ENCODE data around the gene EFCAB11. TPM values are rescaled to one million over a fixed set of nuclear protein-coding genes. Genes with fewer than 3 reads are reported as not detected.
A peak's percentile ranks its signal among the peaks of the same experiment; 100 is the strongest.

The EFCAB11 gene
- total RNA-seq, 1 donor from 2014 or later = 1.1 TPM

DNA sequence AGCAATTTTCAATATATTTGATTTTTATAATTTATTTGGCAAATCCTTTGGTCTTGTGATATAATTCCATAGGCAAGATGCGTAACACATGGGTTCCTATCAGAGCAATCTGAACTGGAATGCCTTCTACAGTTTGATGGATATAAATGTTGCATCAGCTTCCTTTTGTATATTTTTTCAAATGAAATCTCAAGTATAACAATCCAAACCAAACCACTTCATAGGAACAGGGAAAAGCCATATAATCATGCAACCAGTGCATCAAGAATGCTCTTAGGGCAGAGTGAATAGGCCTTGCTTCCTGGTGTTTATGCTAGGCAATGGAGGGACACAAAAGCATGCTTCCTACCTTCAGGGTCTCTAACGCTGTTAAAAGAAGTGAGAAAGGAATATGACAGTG lies 34.5 kb downstream of the EFCAB11 start:
- H3K27me3 ChIP-seq (ENCODE audit: control insufficient read depth, insufficient read depth, low read length) = no peaks in the 10 kb centered on the region
- DNase-seq (ENCODE audit: low read depth) = no peak
- no peaks in the 10 kb centered on the region for H3K36me3 ChIP-seq (ENCODE audit: control insufficient read depth, insufficient read depth, low read length)
- TF ChIP-seq CTCF (IDR thresholded peaks at IDR 0.05; ENCODE audit: insufficient read depth, low read length, severe bottlenecking) = no peak
- no peak overlapping the region for H3K4me3 ChIP-seq (ENCODE audit: low read depth, low read length)
- no peak for FAIRE-seq

DNA sequence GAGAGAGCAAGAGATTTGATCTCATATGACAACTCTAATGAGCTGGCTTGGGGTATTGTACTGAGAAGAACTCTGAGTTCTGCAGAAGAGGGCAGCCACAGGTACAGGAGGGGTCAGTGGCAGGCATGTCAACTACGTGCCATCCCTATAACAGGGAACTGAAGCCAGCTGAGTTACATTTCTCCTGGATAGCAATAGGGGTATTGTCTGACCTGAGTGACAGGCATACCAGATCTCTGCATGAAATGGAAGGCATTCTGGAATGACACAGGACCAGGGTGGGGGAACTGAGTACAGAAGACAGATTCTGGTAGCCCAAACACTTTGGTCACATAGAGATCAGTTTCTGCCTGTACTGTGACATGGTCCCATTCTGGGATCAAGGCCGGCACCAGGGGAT lies 35.8 kb downstream of the EFCAB11 start:
- no peak overlapping the region for H3K4me3 ChIP-seq (ENCODE audit: low read depth, low read length)
- TF ChIP-seq CTCF (IDR thresholded peaks at IDR 0.05; ENCODE audit: insufficient read depth, low read length, severe bottlenecking) = no peak
- peak; percentile 77 for FAIRE-seq
- no peaks in the 10 kb centered on the region for H3K27me3 ChIP-seq (ENCODE audit: control insufficient read depth, insufficient read depth, low read length)
- no peaks in the 10 kb centered on the region for H3K36me3 ChIP-seq (ENCODE audit: control insufficient read depth, insufficient read depth, low read length)
- DNase-seq (ENCODE audit: low read depth) = no peak

GRCh38 chr14:89915114-89915878 lies 39.2 kb downstream of the EFCAB11 start:
- Histone ChIP-seq H3K27me3 (ENCODE audit: control insufficient read depth, insufficient read depth, low read length) (no peaks in the 10 kb centered on the region), H3K36me3 (ENCODE audit: control insufficient read depth, insufficient read depth, low read length) (no peaks in the 10 kb centered on the region), H3K4me3 (ENCODE audit: low read depth, low read length) (no peak overlapping the region)
- FAIRE-seq = no peak
- peak; percentile 70 for TF ChIP-seq CTCF (IDR thresholded peaks at IDR 0.05; ENCODE audit: insufficient read depth, low read length, severe bottlenecking)
- peak; percentile 67 for DNase-seq (ENCODE audit: low read depth)

- Histone ChIP-seq H3K4me3 (ENCODE audit: low read depth, low read length) (no peak overlapping the region), H3K36me3 (ENCODE audit: control insufficient read depth, insufficient read depth, low read length) (no peaks in the 10 kb centered on the region), H3K27me3 (ENCODE audit: control insufficient read depth, insufficient read depth, low read length) (no peaks in the 10 kb centered on the region)
- FAIRE-seq (no peak), DNase-seq (ENCODE audit: low read depth) (peak; percentile 85)
- TF ChIP-seq CTCF (IDR thresholded peaks at IDR 0.05; ENCODE audit: insufficient read depth, low read length, severe bottlenecking) = no peak
Observed at GRCh38 chr14:89912667-89913211, 41.8 kb downstream of the EFCAB11 start.

DNA sequence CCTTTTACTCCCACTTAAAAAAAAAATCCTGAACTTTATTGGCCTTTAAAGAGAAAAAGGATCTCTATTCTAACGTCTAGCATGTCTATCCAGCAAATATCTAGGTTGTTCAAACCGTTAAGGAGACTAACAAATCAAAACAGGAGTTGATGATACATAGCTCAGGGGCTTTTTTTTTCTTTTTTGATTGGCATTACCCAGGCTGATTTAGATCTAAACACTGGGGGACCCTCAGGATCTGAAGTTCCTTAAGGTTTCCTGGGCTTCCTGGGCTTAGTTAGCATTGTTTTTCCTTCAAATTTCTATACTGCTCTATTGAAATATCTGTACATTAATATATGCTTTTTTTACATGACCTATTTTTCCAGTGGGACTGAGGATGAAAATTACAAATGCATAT lies 42.3 kb downstream of the EFCAB11 start:
- no peak overlapping the region for H3K4me3 ChIP-seq (ENCODE audit: low read depth, low read length)
- FAIRE-seq (no peak), DNase-seq (ENCODE audit: low read depth) (no peak)
- no peak for TF ChIP-seq CTCF (IDR thresholded peaks at IDR 0.05; ENCODE audit: insufficient read depth, low read length, severe bottlenecking)
- no peaks in the 10 kb centered on the region for H3K27me3 ChIP-seq (ENCODE audit: control insufficient read depth, insufficient read depth, low read length)
- no peaks in the 10 kb centered on the region for H3K36me3 ChIP-seq (ENCODE audit: control insufficient read depth, insufficient read depth, low read length)

Measured in bronchial epithelial cell (primary cell).